Mononuclear cell (primary cell): ENCODE results near the gene TMEM255B. TPM values are rescaled to one million over a fixed set of nuclear protein-coding genes. Genes with fewer than 3 reads are reported as not detected.
"Not testable (repeated sequence)": the region's sequence is repeated elsewhere in the genome, so short reads cannot be mapped to it uniquely, and the experiment has no call there.

Experiments
- H3K27me3 ChIP-seq: 2 replicates; pipeline ENCODE4 v1.6.0; 2011; ENCODE audit warnings: low read length, control low read depth; ENCODE audit not compliant: insufficient read depth
- H3K4me1 ChIP-seq: 2 replicates; pipeline ENCODE4 v1.5.1; 2011; ENCODE audit warnings: mild to moderate bottlenecking, low read length, control low read depth; ENCODE audit not compliant: insufficient read depth
- H3K4me3 ChIP-seq: 2 replicates; pipeline ENCODE4 v1.5.1; 2011; ENCODE audit warnings: mild to moderate bottlenecking, low read length, moderate library complexity
- H3K9me3 ChIP-seq: 2 replicates; pipeline ENCODE4 v1.5.1; 2011; ENCODE audit warnings: low read depth, mild to moderate bottlenecking, control low read depth, low read length
- total RNA-seq: library from RNA; depleted of rRNA; stranded (reverse); fragments of >200 nt; gene quantifications from one replicate; pipeline ENCODE4 v1.2.3, GENCODE V29; 2012

TMEM255B gene
- total RNA-seq, 1 donor: 0.84 TPM

DNA sequence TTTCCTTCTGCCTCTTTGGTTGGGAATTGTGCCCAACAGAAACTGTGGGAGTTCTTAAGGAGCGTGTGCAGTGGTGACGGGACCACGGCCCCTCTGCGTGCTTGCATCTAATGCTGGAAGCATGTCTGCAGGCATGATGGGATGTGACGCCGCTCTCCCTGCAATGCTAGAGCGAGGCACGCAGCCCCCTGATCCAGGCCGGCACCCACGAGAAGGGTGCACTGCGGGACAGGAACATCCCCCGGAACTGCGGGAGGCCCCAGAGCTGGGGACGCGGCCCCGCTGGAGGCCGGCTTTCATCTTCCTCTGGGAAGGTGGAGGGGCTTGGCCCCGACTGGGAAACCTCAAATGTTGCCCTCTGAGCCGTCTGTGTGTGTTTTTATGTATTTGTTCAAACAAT is 32.7 kb downstream of the TMEM255B start:
- no peaks in the 10 kb centered on the region for H3K4me1 ChIP-seq
- no peaks in the 10 kb centered on the region for H3K27me3 ChIP-seq
- H3K9me3 ChIP-seq: no peaks in the 10 kb centered on the region
- H3K4me3 ChIP-seq: no peak overlapping the region

DNA sequence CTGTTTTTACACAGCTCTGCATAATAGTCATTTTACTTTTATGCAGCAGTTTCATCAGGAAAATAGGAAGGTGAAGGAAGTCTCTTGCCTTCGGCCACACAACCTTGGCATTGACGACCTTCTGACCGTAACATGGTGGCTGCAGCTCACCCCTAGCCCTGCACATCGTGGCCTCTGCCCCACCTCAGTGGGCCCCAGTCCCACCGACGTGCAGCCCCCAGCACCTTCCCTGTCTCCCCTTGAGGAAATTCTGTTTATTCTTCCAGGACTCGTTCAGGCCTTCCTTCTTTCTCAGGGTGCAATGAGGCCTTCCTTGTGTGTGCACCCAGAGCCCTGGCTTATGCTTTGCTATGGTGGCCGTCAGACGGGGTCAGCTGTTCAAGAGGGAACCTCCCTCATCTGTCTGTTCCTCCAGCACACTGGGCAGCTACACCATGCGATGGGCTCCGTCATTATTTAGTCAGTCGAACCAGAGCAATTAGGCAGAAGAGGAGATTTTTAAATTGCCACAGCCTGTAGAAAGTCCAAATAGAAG is 33.3 kb downstream of the TMEM255B start:
- H3K4me1 ChIP-seq: no peaks in the 10 kb centered on the region
- H3K27me3 ChIP-seq: no peaks in the 10 kb centered on the region
- no peaks in the 10 kb centered on the region for H3K9me3 ChIP-seq
- H3K4me3 ChIP-seq: no peak overlapping the region

DNA sequence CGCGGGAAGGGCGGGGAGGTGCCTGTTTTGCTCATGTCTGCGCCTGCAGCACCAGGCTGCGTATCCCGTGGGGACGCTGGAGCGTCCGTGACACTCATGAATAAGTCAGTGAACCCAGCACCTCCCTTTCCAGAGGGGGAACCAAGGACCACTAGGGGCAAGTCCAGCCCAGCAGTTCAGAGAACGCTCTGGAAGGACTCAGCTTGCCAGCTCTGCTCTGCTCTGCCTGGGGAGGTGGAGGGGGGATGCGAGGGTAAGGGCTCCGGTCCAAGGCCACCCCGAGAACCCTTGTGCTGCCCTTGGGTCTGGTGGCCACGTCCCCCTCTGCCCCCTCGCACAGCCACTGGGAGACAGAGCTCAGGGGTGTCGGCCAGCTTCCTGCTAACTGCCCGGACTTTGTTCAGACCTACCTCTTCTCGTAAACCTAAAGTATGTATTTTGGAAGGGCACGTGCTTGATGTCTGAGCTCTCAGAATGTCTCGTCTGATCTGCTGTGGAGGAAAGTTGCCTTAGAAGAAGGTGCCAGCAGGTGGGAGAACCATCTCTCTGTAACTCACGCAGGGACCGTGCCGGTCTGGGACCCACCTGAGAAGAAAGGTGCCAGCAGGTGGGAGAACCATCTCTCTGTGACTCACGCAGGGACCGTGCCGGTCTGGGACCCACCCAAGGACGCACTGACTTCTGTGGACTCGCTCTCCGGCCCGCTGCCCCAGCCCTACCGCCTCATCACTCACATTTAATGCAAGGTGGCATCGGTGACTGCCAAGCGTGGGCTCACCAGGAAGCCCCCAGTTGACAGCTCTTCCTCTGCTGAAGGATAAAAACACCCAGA is 34.1 kb downstream of the TMEM255B start:
- no peak overlapping the region for H3K4me3 ChIP-seq
- no peaks in the 10 kb centered on the region for H3K27me3 ChIP-seq
- H3K4me1 ChIP-seq: no peaks in the 10 kb centered on the region
- no peaks in the 10 kb centered on the region for H3K9me3 ChIP-seq

DNA sequence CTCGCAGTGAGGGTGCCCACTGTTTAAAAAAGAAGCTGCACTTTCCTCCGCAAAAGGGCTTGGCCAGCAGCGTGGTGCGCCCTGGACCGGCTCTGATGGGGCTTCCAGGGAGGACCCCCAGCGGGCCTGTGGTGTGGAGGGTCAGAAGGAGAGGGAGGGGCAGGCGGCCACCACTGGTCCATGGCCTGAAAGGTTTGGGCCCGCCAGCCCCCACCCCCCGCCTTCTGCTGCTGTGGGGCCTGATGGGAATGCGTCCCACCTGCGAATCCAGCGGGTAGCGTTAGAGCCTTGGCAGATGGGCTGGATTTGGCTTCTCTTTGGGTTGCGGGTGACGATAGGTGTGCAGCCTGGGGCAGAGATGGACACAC is 34.7 kb downstream of the TMEM255B start:
- H3K27me3 ChIP-seq: no peaks in the 10 kb centered on the region
- no peaks in the 10 kb centered on the region for H3K9me3 ChIP-seq

DNA sequence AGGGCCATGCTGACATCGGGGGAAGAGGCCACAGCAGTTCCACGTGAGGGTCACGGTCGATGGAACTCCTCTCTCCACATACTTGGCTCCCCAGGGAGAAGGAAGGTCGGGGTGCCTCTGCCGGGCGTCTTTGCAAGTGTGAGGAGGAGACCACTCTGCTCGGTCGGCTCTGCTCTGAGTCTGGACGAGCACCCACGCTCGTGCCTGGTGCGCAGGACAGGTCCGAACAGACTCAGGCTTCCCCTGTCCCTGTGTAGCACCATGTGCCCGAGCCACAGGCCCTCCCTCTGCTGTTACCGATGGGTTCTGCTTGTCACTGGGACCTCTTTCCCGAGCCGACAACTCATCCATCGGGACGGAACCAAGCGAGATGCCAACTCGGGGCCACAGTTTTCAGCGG is 35.1 kb downstream of the TMEM255B start:
- no peak overlapping the region for H3K4me3 ChIP-seq
- no peaks in the 10 kb centered on the region for H3K4me1 ChIP-seq
- no peaks in the 10 kb centered on the region for H3K9me3 ChIP-seq
- no peaks in the 10 kb centered on the region for H3K27me3 ChIP-seq

More for the DNA sequence above, 34.7 kb downstream of the TMEM255B start:
- H3K4me3 ChIP-seq: no peak overlapping the region
- H3K4me1 ChIP-seq: no peaks in the 10 kb centered on the region

DNA sequence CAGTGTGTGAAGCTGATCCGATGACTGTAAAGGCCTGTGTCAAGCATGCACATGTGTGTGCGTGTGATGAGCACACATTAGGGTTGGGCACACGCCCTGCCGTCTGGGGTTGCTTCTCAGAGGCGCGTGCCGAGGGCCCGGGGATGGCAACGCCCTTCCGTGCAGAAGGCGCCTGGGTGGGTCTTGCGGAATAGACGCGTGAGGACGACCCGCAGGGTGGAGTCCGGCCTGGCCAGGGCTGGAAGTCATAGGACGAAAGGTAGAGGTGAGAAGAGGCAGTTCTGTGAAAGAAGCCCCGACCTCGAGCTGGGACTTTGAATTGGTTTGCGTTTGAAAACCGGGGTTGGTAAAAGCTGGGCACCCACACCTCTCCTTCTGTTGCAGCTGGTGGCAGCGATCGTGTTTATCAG is 35.7 kb downstream of the TMEM255B start:
- Histone ChIP-seq H3K27me3 (no peaks in the 10 kb centered on the region), H3K9me3 (no peaks in the 10 kb centered on the region), H3K4me3 (no peak overlapping the region), H3K4me1 (no peaks in the 10 kb centered on the region)

DNA sequence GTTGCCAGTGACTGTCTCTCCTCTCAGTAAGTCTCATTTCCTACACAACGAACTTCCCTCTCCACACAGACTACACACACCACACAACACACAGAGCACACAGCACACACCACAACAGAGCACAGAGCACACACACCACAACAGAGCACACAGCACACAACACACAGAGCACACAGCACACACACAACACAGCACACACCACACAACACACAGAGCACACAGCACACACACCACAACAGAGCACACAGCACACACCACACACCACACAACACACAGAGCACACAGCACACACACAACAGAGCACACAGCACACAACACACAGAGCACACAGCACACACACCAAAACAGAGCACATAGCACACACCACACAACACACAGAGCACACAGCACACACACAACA is 36.3 kb downstream of the TMEM255B start:
- H3K27me3 ChIP-seq, H3K4me3 ChIP-seq, H3K9me3 ChIP-seq: not testable (repeated sequence)

DNA sequence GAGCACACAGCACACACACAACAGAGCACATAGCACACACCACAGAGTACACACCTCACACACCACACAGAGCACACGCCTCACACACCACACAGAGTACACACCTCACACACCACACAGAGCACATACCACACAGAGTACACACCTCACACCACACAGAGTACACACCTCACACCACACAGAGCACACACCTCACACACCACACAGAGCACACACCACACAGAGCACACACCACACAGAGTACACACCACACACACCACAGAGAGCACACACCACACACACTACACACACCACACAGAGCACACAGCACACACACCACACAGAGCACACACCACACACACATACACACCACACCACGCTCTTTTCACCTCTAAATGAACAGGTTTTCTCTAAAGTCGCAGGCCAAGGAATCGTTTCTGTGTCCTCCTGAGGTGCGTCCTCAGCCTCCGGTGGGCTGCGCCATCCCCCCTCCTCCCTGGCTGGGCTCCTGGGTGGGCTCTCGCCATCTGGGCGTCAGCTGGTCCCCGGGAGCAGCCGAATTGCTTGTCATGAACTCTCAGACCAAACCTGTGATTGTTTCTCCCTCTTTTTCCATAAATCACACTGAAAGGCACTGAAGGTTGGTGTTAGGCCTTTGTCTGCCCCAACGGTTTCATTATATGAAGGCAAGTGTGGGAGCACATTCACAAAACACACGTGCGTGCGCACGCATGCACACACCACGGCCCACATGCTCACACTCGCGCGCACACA is 37.4 kb downstream of the TMEM255B start:
- H3K4me3 ChIP-seq: no peak overlapping the region
- no peaks in the 10 kb centered on the region for H3K9me3 ChIP-seq
- H3K27me3 ChIP-seq: no peaks in the 10 kb centered on the region
- no peaks in the 10 kb centered on the region for H3K4me1 ChIP-seq

More for the DNA sequence above, 36.3 kb downstream of the TMEM255B start:
- H3K4me1 ChIP-seq: not testable (repeated sequence)

DNA sequence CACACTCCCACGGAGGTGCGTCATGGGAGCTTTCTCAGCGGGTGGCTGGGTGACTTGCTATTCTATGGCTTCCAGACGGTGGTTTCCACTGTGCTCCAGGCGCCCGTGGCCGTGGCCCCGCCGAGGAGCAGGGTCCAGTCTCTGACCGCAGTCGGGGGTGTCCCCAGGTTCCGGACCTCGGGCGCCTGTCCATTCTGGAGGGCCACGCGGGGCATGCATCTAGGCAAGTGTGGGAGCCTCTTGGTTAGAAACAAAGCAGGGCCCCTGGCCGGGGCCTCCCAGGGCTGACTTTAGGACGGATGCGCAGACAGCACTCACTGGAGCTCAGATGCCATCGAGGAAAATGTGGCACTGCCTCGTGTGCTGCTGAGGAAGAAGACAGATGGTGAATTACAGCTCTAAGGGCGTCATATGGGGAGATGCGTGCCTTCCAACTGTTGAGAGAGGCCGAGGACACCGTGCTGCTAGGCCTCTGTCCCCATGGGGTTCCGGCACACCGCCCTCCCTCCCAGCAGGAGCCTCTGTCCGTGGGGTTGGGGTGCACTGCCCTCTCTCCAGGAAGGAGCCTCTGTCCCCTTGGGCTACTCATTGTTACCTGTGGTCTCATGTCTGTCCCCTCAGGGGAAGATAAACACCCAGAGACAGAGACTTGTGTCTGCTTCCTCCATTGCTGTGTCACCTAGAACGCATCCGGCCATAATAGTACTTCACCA is 38.1 kb downstream of the TMEM255B start:
- Histone ChIP-seq H3K9me3 (no peaks in the 10 kb centered on the region), H3K4me1 (no peaks in the 10 kb centered on the region), H3K4me3 (no peak overlapping the region), H3K27me3 (no peaks in the 10 kb centered on the region)

DNA sequence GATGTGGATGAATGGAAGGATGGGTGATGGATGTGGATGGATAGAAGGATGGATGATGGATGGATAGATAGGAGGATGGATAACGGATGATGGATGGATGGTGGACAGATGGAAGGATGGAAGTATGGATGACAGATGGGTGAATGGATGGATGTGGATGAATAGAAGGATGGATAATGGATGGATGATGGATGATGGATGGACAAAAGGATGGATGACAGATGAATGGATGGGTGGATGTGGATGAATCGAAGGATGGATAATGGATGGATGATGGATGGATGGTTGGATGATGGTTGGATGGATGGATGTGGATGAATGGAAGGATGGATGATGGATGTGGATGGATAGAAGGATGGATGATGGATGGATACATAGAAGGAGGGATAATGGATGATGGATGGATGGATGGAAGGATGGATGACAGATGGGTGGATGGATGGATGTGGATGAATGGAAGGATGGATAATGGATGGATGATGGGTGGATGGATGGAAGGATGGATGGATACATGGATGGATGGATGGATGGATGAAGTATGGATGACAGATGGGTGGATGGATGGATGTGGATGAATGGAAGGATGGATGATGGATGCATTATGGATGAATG is 39.3 kb downstream of the TMEM255B start:
- Histone ChIP-seq H3K4me3 (no peak overlapping the region), H3K4me1 (no peaks in the 10 kb centered on the region), H3K27me3 (no peaks in the 10 kb centered on the region), H3K9me3 (no peaks in the 10 kb centered on the region)

DNA sequence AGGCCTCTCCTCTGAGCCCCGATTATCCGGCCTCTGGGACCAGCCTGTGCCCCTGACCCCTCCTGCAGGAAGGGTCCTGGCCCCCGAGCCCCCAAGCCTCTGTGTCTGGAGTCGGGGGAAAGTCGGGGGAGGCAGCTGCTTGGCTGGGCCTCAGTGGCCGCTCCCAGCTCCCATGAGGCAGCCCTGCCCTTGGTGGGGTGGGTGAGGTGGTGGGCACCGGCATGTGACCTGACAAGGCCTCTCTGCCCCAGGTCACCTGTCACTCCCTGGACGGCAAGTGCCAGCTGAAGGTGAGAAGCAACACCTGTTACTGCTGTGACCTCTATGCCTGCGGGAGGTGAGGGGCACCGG is 41.5 kb downstream of the TMEM255B start:
- no peak overlapping the region for H3K4me3 ChIP-seq
- H3K9me3 ChIP-seq: no peaks in the 10 kb centered on the region
- H3K27me3 ChIP-seq: no peaks in the 10 kb centered on the region
- H3K4me1 ChIP-seq: no peaks in the 10 kb centered on the region

DNA sequence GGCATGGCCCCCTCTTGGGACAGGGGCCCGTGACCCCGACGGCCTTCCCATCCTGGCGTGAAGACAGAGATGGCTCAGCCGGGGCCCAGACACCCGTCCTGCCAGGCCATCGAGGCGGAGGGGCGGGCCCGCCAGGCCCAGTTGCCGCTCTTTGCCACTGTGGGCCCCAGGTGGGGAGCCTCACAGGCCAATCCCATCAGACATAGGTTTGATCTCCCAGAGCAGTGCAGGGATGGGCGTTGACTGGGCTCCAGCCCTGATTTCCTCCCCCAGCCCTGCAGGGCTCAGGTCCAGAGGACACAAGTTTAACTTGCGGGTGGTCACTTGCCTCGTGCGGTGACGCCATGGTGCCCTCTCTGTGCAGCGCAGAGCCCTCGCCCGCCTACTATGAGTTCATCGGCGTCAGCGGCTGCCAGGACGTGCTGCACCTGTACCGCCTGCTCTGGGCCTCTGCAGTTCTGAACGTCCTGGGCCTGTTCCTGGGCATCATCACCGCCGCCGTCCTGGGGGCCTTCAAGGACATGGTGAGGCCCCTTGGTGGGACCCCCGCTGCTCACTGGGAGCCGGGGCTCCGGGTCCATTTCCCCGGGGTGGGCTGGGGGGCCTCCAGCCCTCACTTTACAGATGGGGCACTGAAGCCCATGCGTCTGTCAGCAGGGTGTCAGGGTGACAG is 42.4 kb downstream of the TMEM255B start:
- H3K9me3 ChIP-seq: no peaks in the 10 kb centered on the region
- H3K27me3 ChIP-seq: no peaks in the 10 kb centered on the region
- no peaks in the 10 kb centered on the region for H3K4me1 ChIP-seq
- H3K4me3 ChIP-seq: no peak overlapping the region

DNA sequence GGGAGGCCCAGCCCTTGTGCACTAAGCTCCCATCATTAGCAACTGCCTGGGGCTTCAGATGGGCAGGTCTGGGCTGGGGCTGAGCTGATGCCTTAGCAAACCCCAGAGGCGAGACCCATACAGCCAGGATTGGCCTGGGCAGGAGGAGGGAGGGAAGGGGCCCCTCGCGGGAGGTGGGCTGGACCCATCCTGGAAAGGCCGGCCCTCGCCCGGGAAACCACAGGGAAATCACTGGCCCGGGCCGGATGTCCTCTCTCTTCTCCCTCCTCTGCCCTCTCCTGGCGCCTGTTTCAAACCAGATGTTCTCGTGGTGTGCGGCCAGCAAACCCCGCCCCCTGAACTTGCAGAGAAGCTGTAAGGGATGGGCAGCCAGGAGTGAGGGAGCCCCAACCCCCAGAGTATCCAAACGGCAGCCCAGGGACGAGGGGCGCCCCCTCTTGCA is 43.1 kb downstream of the TMEM255B start:
- no peaks in the 10 kb centered on the region for H3K9me3 ChIP-seq
- H3K27me3 ChIP-seq: no peaks in the 10 kb centered on the region
- no peaks in the 10 kb centered on the region for H3K4me1 ChIP-seq
- no peak overlapping the region for H3K4me3 ChIP-seq

DNA sequence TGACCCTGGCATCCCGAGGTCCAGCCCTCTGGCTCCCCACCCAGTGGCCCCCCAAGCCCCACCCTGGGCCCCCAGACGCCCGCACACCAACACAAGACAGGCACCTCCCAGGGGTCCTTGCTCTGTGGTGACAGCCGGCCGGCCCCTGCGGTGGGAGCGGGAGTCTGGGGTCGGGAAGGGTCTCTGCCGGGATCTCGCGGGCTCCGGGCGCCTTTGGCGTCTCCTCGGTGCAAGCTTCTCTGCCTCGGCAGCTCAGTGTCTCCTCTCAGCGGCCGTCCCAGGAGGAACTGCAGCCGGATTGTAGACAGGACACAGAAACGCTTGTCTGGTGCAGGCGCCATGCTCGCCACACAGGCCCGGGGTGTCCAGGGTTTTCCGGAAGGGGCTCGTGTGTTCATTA is 43.7 kb downstream of the TMEM255B start:
- Histone ChIP-seq H3K4me1 (no peaks in the 10 kb centered on the region), H3K27me3 (no peaks in the 10 kb centered on the region), H3K9me3 (no peaks in the 10 kb centered on the region), H3K4me3 (no peak overlapping the region)
